LNCaP clone FGC (cell line): ENCODE data around the gene GPR161.

Experiments
- DNase-seq: peaks from one replicate; pipeline ENCODE4 v3.0.0-alpha.2; 2011; ENCODE audit warnings: low read depth
- H3K4me3 ChIP-seq: 2 replicates; pipeline ENCODE4 v1.5.1; 2011; ENCODE audit warnings: mild to moderate bottlenecking, low read depth, low read length, control low read depth
- TF ChIP-seq, protein P1 (sequence below): IDR thresholded peaks from 2 replicates; pipeline ENCODE4 v1.5.1; 2012; ENCODE audit warnings: mild to moderate bottlenecking; ENCODE audit not compliant: control insufficient read depth, insufficient read depth; ENCODE audit errors: extremely low read depth

Gene GPR161

DNA sequence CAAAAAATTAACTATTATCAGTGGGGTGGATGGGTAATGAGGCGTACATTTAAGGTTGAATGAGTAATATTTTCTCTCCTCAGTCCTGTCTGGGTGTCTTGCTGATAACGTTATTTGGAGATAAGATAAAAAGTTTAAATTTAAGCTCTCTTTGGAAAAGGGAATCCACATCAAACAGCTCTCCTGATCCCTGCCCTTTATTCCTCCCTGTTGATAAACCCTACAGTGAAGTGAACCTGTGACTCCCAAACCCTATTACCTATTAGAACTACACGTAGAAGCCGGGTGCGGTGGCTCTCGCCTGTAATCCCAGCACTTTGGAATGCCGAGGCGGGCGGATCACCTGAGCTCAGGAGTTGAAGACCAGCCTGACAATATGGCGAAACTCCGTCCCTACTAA, 9.9 kb upstream of the GPR161 start:
- no peak for DNase-seq
- TF ChIP-seq, protein P1, sequence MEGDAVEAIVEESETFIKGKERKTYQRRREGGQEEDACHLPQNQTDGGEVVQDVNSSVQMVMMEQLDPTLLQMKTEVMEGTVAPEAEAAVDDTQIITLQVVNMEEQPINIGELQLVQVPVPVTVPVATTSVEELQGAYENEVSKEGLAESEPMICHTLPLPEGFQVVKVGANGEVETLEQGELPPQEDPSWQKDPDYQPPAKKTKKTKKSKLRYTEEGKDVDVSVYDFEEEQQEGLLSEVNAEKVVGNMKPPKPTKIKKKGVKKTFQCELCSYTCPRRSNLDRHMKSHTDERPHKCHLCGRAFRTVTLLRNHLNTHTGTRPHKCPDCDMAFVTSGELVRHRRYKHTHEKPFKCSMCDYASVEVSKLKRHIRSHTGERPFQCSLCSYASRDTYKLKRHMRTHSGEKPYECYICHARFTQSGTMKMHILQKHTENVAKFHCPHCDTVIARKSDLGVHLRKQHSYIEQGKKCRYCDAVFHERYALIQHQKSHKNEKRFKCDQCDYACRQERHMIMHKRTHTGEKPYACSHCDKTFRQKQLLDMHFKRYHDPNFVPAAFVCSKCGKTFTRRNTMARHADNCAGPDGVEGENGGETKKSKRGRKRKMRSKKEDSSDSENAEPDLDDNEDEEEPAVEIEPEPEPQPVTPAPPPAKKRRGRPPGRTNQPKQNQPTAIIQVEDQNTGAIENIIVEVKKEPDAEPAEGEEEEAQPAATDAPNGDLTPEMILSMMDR = no peak
- no peak overlapping the region for H3K4me3 ChIP-seq

GRCh38 chr1:168146160-168146539, 9.4 kb upstream of the GPR161 start:
- H3K4me3 ChIP-seq = no peak overlapping the region
- DNase-seq = no peak
- TF ChIP-seq, protein P1 = no peak

GRCh38 chr1:168145184-168146159, 8.7 kb upstream of the GPR161 start:
- TF ChIP-seq, protein P1 = peak; percentile 95
- DNase-seq = peak; percentile 43
- H3K4me3 ChIP-seq = no peak overlapping the region

- TF ChIP-seq, protein P1 = no peak
- DNase-seq = no peak
- H3K4me3 ChIP-seq = no peak overlapping the region
Observed at GRCh38 chr1:168141871-168142385, 5.2 kb upstream of the GPR161 start.

GRCh38 chr1:168139070-168139469, 2.3 kb upstream of the GPR161 start:
- TF ChIP-seq, protein P1 = no peak
- no peak overlapping the region for H3K4me3 ChIP-seq
- DNase-seq = no peak

DNA sequence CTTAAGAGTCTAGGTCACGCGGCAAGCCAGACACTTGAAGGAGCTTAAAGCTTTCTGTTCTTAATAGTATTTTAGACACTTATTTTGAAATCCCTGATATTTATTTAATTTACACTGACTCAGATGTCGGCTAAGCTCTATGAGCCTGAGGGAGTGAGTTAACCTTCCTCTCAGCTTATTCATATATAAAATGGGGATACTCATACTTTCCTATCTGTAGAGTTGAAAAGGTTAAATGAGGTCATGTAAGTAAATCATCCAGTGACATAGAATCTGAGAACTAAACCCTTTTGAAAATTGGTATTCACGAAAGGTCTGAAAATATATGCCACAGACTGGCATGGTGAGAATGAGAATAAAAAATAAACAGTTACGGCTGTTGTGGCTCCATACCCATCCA, 1.4 kb upstream of the GPR161 start:
- TF ChIP-seq, protein P1 = no peak
- no peak for DNase-seq
- H3K4me3 ChIP-seq = no peak overlapping the region
